Uterus (tissue), 2 donors: Measurements from ENCODE around the gene MTMR11.

Experiments used
- POLR2A ChIP-seq, 2 donors: fragments of 450-650 bp; IDR thresholded peaks; one replicate each; pipeline ENCODE4 v1.6.1; 2016; ENCODE audit warnings: antibody characterized with exemption in 2 of 2, mild to moderate bottlenecking in 1 of 2, moderate library complexity in 1 of 2
- TF ChIP-seq, protein P1 (sequence below), 4 experiments: fragments of 200-600 bp in 2 of 4; fragments of 450-650 bp in 2 of 4; sonication (generic) in 2 of 4; IDR thresholded peaks; one replicate each; pipeline ENCODE4 v1.5.1; 2016 to 2019; ENCODE audit warnings: antibody characterized with exemption in 4 of 4, mild to moderate bottlenecking in 2 of 4, moderate library complexity in 1 of 4

DNA sequence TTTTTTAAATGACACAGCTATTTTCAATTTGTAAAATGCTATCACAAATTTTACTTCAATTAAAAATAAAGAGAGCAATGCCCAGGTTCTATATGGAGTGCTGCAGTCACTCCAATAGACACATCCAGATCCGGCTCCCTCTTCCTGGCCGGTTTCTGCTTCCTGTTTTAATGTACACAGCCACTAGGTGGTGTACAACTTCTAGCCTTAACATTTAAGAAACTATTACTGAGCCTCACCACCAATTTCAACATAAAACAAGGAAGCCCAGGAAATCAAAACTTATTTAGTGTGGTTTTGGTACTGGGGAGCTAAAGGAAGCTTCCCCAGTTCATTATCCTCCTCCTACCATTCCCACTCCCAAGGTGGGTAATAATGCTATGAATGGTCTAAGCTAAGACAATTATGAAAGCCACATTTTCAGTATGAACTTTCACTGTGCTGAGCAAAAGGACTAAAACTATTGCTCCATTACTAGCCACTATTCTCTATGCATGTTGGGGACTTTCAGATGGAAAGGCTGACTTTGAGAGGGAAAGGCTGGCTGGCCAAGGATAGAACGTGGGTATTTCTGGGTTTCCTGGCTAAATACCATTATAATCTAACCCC, 25.5 kb upstream of the MTMR11 start:
- TF ChIP-seq, protein P1, sequence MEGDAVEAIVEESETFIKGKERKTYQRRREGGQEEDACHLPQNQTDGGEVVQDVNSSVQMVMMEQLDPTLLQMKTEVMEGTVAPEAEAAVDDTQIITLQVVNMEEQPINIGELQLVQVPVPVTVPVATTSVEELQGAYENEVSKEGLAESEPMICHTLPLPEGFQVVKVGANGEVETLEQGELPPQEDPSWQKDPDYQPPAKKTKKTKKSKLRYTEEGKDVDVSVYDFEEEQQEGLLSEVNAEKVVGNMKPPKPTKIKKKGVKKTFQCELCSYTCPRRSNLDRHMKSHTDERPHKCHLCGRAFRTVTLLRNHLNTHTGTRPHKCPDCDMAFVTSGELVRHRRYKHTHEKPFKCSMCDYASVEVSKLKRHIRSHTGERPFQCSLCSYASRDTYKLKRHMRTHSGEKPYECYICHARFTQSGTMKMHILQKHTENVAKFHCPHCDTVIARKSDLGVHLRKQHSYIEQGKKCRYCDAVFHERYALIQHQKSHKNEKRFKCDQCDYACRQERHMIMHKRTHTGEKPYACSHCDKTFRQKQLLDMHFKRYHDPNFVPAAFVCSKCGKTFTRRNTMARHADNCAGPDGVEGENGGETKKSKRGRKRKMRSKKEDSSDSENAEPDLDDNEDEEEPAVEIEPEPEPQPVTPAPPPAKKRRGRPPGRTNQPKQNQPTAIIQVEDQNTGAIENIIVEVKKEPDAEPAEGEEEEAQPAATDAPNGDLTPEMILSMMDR (IDR thresholded peaks at IDR 0.05) = peak; percentile 79 to 86 (median 84)
- no peak for TF ChIP-seq POLR2A (IDR thresholded peaks at IDR 0.05)
